Osteoblast (primary cell): ENCODE data around the gene TMEM134. TPM values are rescaled to one million over a fixed set of nuclear protein-coding genes. Genes with fewer than 3 reads are reported as not detected.

Experiments
- DNase-seq: peaks from one replicate; pipeline ENCODE4 v3.0.0; 2011; ENCODE audit warnings: low spot score, mixed read lengths; ENCODE audit not compliant: insufficient read length; ENCODE audit errors: missing footprints
- H2AFZ ChIP-seq: 2 replicates; pipeline ENCODE4 v1.6.0; 2011; ENCODE audit warnings: mild to moderate bottlenecking, low read length
- H3K27ac ChIP-seq: 2 replicates; pipeline ENCODE4 v1.5.1; 2011; ENCODE audit warnings: mild to moderate bottlenecking, low read depth, low read length, moderate library complexity
- H3K27me3 ChIP-seq: 2 replicates; pipeline ENCODE4 v1.6.0; 2012; ENCODE audit warnings: mild to moderate bottlenecking, control low read depth, inconsistent platforms, low read length, moderate library complexity; ENCODE audit not compliant: insufficient read depth
- H3K36me3 ChIP-seq: 2 replicates; pipeline ENCODE4 v1.5.1; 2011; ENCODE audit warnings: mild to moderate bottlenecking, low read length, control low read depth, moderate library complexity; ENCODE audit not compliant: insufficient read depth
- H3K4me1 ChIP-seq: 2 replicates; pipeline ENCODE4 v1.5.1; 2011; ENCODE audit warnings: mild to moderate bottlenecking, low read length, control low read depth, moderate library complexity; ENCODE audit not compliant: insufficient read depth
- H3K4me2 ChIP-seq: 2 replicates; pipeline ENCODE4 v1.6.0; 2011; ENCODE audit warnings: mild to moderate bottlenecking, low read length; ENCODE audit not compliant: insufficient read depth
- H3K4me3 ChIP-seq: fragments of 200-600 bp; sonication (generic); 3 replicates; pipeline ENCODE4 v1.5.1; 2012; ENCODE audit warnings: mild to moderate bottlenecking, low read length, inconsistent platforms; ENCODE audit not compliant: insufficient read depth
- H3K79me2 ChIP-seq: 2 replicates; pipeline ENCODE4 v1.6.0; 2012; ENCODE audit warnings: mild to moderate bottlenecking, low read length, control low read depth, inconsistent platforms; ENCODE audit not compliant: insufficient read depth
- H3K9me3 ChIP-seq: 2 replicates; pipeline ENCODE4 v1.5.1; 2011; ENCODE audit warnings: low read depth, low read length, control low read depth
- H4K20me1 ChIP-seq: 2 replicates; pipeline ENCODE4 v1.6.0; 2012; ENCODE audit warnings: mild to moderate bottlenecking, low read length, control low read depth; ENCODE audit not compliant: insufficient read depth
- total RNA-seq: library from RNA; depleted of rRNA; stranded (reverse); fragments of >200 nt; gene quantifications from 2 replicates; pipeline ENCODE4 v1.2.3, GENCODE V29; 2012
- TF ChIP-seq, protein P1 (sequence below): IDR thresholded peaks from 2 replicates; pipeline ENCODE4 v1.5.1; 2011; ENCODE audit warnings: mild to moderate bottlenecking, low read depth, low read length, moderate library complexity; ENCODE audit errors: extremely low read depth

TMEM134 gene
- total RNA-seq, 1 donor, result 29.3 TPM

DNA sequence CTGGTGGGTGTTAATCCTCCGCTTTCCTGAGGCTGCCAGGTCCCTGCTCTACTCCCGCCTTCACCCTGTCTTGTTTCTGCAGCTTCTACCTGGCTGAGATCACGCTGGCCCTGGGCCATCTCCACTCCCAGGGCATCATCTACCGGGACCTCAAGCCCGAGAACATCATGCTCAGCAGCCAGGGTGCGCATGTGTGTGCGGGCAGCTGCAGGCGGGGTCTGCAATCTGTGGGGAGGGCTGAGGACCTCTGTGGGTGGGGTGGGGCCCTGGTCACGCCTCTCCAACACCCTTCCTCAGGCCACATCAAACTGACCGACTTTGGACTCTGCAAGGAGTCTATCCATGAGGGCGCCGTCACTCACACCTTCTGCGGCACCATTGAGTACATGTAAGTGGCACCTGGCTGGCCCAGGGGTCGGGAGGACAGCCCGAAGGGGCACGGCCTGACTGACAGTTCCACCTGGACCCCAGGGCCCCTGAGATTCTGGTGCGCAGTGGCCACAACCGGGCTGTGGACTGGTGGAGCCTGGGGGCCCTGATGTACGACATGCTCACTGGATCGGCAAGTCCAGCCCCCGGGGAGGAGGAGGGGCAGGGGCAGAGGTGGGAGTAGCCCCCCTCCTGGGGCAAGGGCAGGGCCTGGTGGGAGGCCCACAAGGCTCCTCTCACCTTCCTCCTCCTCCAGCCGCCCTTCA, 36.2 kb downstream of the TMEM134 start:
- H3K79me2 ChIP-seq, result peaks cover 25% of the 10 kb centered on the region
- peaks cover 34% of the 10 kb centered on the region for H3K36me3 ChIP-seq

DNA sequence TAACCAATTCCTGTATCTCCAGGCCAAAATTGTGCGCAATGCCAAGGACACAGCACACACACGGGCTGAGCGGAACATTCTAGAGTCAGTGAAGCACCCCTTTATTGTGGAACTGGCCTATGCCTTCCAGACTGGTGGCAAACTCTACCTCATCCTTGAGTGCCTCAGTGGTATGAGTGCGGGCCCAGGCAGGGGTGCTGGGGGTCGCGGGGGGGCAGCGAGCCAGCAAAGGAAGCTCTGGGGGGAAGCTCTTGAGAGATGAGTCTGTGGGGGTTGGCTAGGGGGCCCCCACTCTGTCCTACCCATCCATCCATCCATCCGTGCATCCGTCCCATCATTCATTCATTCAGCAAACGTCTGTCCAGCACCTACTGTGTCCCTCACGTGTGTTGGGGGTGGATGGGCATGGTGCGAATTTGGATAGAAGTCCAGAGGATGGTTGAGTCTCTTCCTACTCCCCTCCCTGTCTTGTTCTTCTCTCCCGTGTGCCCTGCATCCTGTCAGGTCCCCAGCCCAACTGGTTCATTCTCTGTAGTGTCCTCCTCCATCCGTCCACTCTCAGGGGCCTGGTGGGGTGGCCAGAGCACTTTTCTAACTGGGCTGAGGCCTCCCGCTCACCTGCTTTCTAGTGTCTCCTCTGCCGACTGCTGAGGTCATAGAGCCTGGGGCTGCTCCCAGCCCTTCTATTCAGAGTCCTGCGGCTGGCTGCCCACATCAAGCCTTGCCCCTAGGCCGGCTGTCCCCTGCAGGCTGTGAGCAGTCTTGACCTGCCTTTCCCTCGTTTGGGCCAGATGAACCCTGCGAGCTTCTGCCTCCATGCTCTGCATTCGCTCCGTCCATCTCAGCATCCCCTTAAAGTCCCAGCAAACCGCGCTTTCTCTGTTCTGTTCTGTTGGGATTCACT, 37.5 kb downstream of the TMEM134 start:
- no peaks in the 10 kb centered on the region for H4K20me1 ChIP-seq
- H3K27ac ChIP-seq, result no peak overlapping the region
- no peak overlapping the region for H3K4me3 ChIP-seq
- no peak overlapping the region for H3K4me2 ChIP-seq
- H3K27me3 ChIP-seq, result no peaks in the 10 kb centered on the region
- H3K4me1 ChIP-seq, result peaks cover 12% of the 10 kb centered on the region
- DNase-seq, result no peak
- H2AFZ ChIP-seq, result no peak overlapping the region
- no peaks in the 10 kb centered on the region for H3K9me3 ChIP-seq
- TF ChIP-seq, protein P1, sequence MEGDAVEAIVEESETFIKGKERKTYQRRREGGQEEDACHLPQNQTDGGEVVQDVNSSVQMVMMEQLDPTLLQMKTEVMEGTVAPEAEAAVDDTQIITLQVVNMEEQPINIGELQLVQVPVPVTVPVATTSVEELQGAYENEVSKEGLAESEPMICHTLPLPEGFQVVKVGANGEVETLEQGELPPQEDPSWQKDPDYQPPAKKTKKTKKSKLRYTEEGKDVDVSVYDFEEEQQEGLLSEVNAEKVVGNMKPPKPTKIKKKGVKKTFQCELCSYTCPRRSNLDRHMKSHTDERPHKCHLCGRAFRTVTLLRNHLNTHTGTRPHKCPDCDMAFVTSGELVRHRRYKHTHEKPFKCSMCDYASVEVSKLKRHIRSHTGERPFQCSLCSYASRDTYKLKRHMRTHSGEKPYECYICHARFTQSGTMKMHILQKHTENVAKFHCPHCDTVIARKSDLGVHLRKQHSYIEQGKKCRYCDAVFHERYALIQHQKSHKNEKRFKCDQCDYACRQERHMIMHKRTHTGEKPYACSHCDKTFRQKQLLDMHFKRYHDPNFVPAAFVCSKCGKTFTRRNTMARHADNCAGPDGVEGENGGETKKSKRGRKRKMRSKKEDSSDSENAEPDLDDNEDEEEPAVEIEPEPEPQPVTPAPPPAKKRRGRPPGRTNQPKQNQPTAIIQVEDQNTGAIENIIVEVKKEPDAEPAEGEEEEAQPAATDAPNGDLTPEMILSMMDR, result no peak
- peaks cover 34% of the 10 kb centered on the region for H3K36me3 ChIP-seq
- H3K79me2 ChIP-seq, result peaks cover 25% of the 10 kb centered on the region

More for the DNA sequence above, 36.2 kb downstream of the TMEM134 start:
- Histone ChIP-seq H3K4me1 (peaks cover 9% of the 10 kb centered on the region), H2AFZ (no peak overlapping the region), H3K27ac (no peak overlapping the region), H3K4me2 (no peak overlapping the region), H3K27me3 (no peaks in the 10 kb centered on the region), H3K9me3 (no peaks in the 10 kb centered on the region), H3K4me3 (no peak overlapping the region), H4K20me1 (no peaks in the 10 kb centered on the region)
- TF ChIP-seq, protein P1, result no peak
- no peak for DNase-seq

DNA sequence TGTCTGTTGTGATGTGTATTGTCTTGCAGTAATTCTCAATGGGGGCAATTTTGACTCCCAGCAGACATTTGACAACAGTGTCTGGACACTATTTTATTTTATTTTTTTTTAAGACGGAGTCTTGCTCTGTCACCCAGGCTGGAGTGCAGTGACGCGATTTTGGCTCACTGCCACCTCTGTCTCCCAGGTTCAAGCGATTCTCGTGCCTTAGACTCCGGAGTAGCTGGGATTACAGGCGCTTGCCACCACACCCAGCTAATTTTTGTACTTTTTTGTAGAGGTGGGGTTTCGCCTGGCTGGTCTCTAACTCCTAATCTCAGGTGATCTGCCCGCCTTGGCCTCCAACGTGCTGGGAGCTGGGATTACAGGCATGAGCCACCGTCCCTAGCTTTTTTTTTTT, 39.3 kb downstream of the TMEM134 start:
- Histone ChIP-seq H2AFZ (no peak overlapping the region), H3K4me1 (peaks cover 12% of the 10 kb centered on the region), H3K27ac (no peak overlapping the region), H4K20me1 (no peaks in the 10 kb centered on the region), H3K4me2 (peak overlapping the region; percentile 87), H3K36me3 (peaks cover 34% of the 10 kb centered on the region), H3K9me3 (no peaks in the 10 kb centered on the region), H3K79me2 (peaks cover 25% of the 10 kb centered on the region), H3K27me3 (no peaks in the 10 kb centered on the region), H3K4me3 (no peak overlapping the region)
- TF ChIP-seq, protein P1, result no peak
- no peak for DNase-seq
